Skin epidermis (tissue), 12 donors: ENCODE results near the gene PLA2G4D.
"Not testable (repeated sequence)": the region's sequence is repeated elsewhere in the genome, so short reads cannot be mapped to it uniquely, and the experiment has no call there.

Source experiments
- H3K27ac ChIP-seq, 21 experiments: fragments of 200-600 bp; sonication (generic) in 11 of 21; one replicate each; pipeline ENCODE4 v1.5.0; 2020; ENCODE audit warnings: mild to moderate bottlenecking in 3 of 21, inconsistent platforms in 2 of 21, moderate library complexity in 2 of 21
- H3K4me3 ChIP-seq, 7 experiments: fragments of 200-600 bp; sonication (generic) in 2 of 7; one replicate each; pipeline ENCODE4 v1.5.0; 2020; ENCODE audit warnings: inconsistent platforms in 2 of 7, mild to moderate bottlenecking in 2 of 7, moderate library complexity in 1 of 7

The PLA2G4D gene

GRCh38 chr15:42097018-42097417, 2.7 kb upstream of the PLA2G4D start:
- H3K4me3 ChIP-seq: no peak overlapping the region
- H3K27ac ChIP-seq: no peak overlapping the region

GRCh38 chr15:42093966-42094365, 396 bp downstream of the PLA2G4D start:
- Histone ChIP-seq H3K4me3 (no peak overlapping the region), H3K27ac (peak overlapping the region in 10 of 21 experiments; percentile 20 to 72 (median 56))

GRCh38 chr15:42092398-42093318, 1.7 kb downstream of the PLA2G4D start:
- H3K4me3 ChIP-seq: no peak overlapping the region

GRCh38 chr15:42091753-42092397, 2.5 kb downstream of the PLA2G4D start:
- peak overlapping the region in 5 of 21 experiments; percentile 4 to 77 (median 39) for H3K27ac ChIP-seq
- H3K4me3 ChIP-seq: not testable (repeated sequence)

More at GRCh38 chr15:42092398-42093318, 1.7 kb downstream of the PLA2G4D start:
- peak overlapping the region in 13 of 21 experiments; percentile 5 to 77 (median 51) for H3K27ac ChIP-seq

- Histone ChIP-seq H3K27ac (no peak overlapping the region), H3K4me3 (no peak overlapping the region)
These were observed 3.6 kb downstream of the PLA2G4D start for GRCh38 chr15:42090781-42091180.

GRCh38 chr15:42090370-42090769, 4.0 kb downstream of the PLA2G4D start:
- Histone ChIP-seq H3K4me3 (no peak overlapping the region), H3K27ac (no peak overlapping the region)

GRCh38 chr15:42089942-42090341, 4.4 kb downstream of the PLA2G4D start:
- no peak overlapping the region for H3K27ac ChIP-seq
- no peak overlapping the region for H3K4me3 ChIP-seq

- H3K4me3 ChIP-seq: no peak overlapping the region
These were observed 5.3 kb downstream of the PLA2G4D start for GRCh38 chr15:42088801-42089640.

GRCh38 chr15:42087926-42088800, 6.2 kb downstream of the PLA2G4D start:
- Histone ChIP-seq H3K4me3 (no peak overlapping the region), H3K27ac (no peak overlapping the region)

More at GRCh38 chr15:42088801-42089640, 5.3 kb downstream of the PLA2G4D start:
- H3K27ac ChIP-seq: no peak overlapping the region

GRCh38 chr15:42087460-42087859, 6.9 kb downstream of the PLA2G4D start:
- no peak overlapping the region for H3K4me3 ChIP-seq
- no peak overlapping the region for H3K27ac ChIP-seq

GRCh38 chr15:42085721-42086120, 8.6 kb downstream of the PLA2G4D start:
- H3K4me3 ChIP-seq: no peak overlapping the region
- peak overlapping the region in 1 of 21 experiments; percentile 2 for H3K27ac ChIP-seq

- no peak overlapping the region for H3K4me3 ChIP-seq
- peak overlapping the region in 12 of 21 experiments; percentile 36 to 77 (median 54) for H3K27ac ChIP-seq
These were observed 9.1 kb downstream of the PLA2G4D start for GRCh38 chr15:42085236-42085605.

GRCh38 chr15:42084465-42085235, 9.7 kb downstream of the PLA2G4D start:
- Histone ChIP-seq H3K4me3 (no peak overlapping the region), H3K27ac (peak overlapping the region in 15 of 21 experiments; percentile 6 to 77 (median 48))

- H3K27ac ChIP-seq: peak overlapping the region in 2 of 21 experiments; percentile 2 to 76
- no peak overlapping the region for H3K4me3 ChIP-seq
These were observed 10.4 kb downstream of the PLA2G4D start for GRCh38 chr15:42083916-42084315.

- H3K27ac ChIP-seq: no peak overlapping the region
- no peak overlapping the region for H3K4me3 ChIP-seq
These were observed 10.8 kb downstream of the PLA2G4D start for GRCh38 chr15:42083605-42083908.

- no peak overlapping the region for H3K27ac ChIP-seq
These were observed 11.3 kb downstream of the PLA2G4D start for GRCh38 chr15:42082823-42083604.

GRCh38 chr15:42082141-42082540, 12.2 kb downstream of the PLA2G4D start:
- H3K27ac ChIP-seq: no peak overlapping the region
- H3K4me3 ChIP-seq: no peak overlapping the region

More at GRCh38 chr15:42082823-42083604, 11.3 kb downstream of the PLA2G4D start:
- H3K4me3 ChIP-seq: no peak overlapping the region
